Measurements from ENCODE around the gene VAT1. TPM values are rescaled to one million over a fixed set of nuclear protein-coding genes. Genes with fewer than 3 reads are reported as not detected.

The VAT1 gene
- polyA plus RNA-seq (2011; rRNA removed) (228 and 236 TPM in 2 replicates), polyA minus RNA-seq (2011; rRNA and poly(A)+ RNA removed) (413 and 536 TPM in 2 replicates)

DNA sequence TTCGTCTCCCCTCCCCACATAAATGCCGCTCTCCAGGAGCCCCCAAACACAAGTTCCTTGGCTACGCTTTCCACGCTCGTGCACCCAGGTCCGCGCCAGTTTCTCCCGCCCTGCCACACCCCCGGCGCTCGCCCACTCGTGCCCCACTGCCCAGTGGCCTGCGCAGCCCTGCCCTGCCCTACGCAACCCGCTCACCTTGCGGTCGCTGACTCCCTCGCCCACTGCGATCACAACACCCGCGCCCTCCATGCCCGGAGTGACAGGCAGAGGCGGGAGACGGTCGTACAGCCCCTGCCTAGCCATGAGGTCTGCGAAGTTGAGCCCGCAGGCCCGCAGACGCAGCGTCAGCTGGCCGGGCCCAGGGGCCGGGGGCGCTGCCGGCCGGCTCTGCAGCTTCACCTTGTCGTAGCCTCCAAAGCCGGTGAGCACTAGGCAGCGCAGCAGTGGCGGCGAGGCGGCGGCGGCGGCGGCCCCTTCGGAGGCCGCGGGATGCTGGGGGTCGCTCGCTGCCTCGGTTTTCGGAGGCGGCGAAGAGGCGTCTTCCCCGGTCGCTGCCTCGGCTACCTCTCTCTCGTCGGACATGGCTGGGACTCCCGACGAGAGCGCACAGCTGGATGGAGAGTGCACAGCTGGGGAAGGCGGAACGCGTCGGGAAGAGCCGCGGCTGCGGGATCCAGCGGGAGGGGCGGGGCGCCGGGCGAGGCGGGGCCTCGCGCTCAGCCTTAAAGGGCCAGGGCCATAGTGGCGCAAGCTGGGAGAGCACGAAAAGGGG, at the start of gene VAT1:
Gene VAT1 (minus strand): TSS at position 645 of the 772 bp plus-strand sequence. CDS start 63 bp downstream, at position 582.
- H3K9me3 ChIP-seq (ENCODE audit: control insufficient read depth, insufficient read depth, low read length), result no peaks in the 10 kb centered on the region; the same call in 1 of the 2 replicates
- POLR2A ChIA-PET, result interaction anchor here (0.7 to 2.3 kb wide), 7 partner anchors 13 to 486 kb away, joined by 4 to 12 read pairs (median 6); partner anchors contain the start of genes IFI35, NBR1 and RPL27
- H3K4me3 ChIP-seq (ENCODE audit: low read depth, low read length), result peak within 1 kb of the TSS; percentile 97
- CTCF ChIA-PET, result interaction anchor here (0.6 kb wide), 1 partner anchor 188 kb away, joined by 5 read pairs; no protein-coding TSS in a partner anchor
- DNase-seq (ENCODE audit: low read depth, low spot score), result no peak
- TF ChIP-seq, protein P1, sequence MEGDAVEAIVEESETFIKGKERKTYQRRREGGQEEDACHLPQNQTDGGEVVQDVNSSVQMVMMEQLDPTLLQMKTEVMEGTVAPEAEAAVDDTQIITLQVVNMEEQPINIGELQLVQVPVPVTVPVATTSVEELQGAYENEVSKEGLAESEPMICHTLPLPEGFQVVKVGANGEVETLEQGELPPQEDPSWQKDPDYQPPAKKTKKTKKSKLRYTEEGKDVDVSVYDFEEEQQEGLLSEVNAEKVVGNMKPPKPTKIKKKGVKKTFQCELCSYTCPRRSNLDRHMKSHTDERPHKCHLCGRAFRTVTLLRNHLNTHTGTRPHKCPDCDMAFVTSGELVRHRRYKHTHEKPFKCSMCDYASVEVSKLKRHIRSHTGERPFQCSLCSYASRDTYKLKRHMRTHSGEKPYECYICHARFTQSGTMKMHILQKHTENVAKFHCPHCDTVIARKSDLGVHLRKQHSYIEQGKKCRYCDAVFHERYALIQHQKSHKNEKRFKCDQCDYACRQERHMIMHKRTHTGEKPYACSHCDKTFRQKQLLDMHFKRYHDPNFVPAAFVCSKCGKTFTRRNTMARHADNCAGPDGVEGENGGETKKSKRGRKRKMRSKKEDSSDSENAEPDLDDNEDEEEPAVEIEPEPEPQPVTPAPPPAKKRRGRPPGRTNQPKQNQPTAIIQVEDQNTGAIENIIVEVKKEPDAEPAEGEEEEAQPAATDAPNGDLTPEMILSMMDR (IDR thresholded peaks at IDR 0.05; ENCODE audit: low read depth, low read length), result no peak
- peak within 1 kb of the TSS; percentile 78 for H3K27ac ChIP-seq (ENCODE audit: low read depth, low read length)
- H3K27me3 ChIP-seq (ENCODE audit: control insufficient read depth, insufficient read depth, low read length), result peaks cover 3% of the 10 kb centered on the region

DNA sequence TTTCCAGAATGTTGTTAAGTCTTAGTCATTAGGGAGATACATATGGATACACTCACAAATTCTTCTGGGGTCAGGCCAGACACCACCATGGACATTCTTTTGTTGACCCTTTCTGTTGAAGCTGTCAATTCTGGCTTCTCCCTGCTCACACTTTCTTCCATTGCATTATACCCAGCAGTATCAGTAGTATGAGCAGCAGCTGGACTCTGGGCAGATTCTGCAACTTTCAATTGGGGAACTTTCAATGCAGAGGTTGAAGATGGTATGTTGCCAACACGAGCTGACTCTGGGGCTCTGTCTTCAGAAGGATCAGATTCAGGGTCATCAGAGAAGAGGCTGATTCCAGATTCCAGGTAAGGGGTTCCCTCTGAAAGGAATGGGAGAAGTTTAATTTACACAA, 48.7 kb upstream of the VAT1 start:
- POLR2A ChIA-PET, result no interaction called here

DNA sequence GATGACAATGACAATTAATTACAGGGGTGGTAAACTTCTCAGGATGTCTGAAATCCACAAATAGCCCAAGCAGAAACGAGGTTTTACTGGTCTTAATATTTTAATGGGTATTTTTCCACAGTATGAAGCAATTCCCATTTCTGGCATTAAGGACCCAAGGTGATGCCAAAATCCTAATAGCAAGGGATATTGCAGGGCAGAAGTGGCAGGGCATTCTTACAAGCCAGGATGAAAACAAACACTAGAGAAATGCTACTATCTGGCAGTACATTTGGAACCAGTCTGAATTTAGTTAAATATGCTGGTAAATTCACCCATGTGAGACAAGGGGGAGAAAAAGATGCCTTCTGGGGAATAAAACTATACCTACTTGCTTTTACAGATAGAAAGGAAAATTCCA, 48.1 kb upstream of the VAT1 start:
- Histone ChIP-seq H3K4me3 (ENCODE audit: low read depth, low read length) (no peak overlapping the region), H3K27ac (ENCODE audit: low read depth, low read length) (no peak overlapping the region), H3K27me3 (ENCODE audit: control insufficient read depth, insufficient read depth, low read length) (no peaks in the 10 kb centered on the region), H3K9me3 (ENCODE audit: control insufficient read depth, insufficient read depth, low read length) (no peaks in the 10 kb centered on the region)
- TF ChIP-seq, protein P1 (IDR thresholded peaks at IDR 0.05; ENCODE audit: low read depth, low read length), result no peak
- no peak for DNase-seq (ENCODE audit: low read depth, low spot score)
- POLR2A ChIA-PET, result no interaction called here
- CTCF ChIA-PET, result no interaction called here

More for the DNA sequence above, 48.7 kb upstream of the VAT1 start:
- no peak for DNase-seq (ENCODE audit: low read depth, low spot score)
- no peak overlapping the region for H3K27ac ChIP-seq (ENCODE audit: low read depth, low read length)
- H3K9me3 ChIP-seq (ENCODE audit: control insufficient read depth, insufficient read depth, low read length), result no peaks in the 10 kb centered on the region
- H3K27me3 ChIP-seq (ENCODE audit: control insufficient read depth, insufficient read depth, low read length), result no peaks in the 10 kb centered on the region
- CTCF ChIA-PET, result no interaction called here
- H3K4me3 ChIP-seq (ENCODE audit: low read depth, low read length), result no peak overlapping the region
- TF ChIP-seq, protein P1 (IDR thresholded peaks at IDR 0.05; ENCODE audit: low read depth, low read length), result no peak

DNA sequence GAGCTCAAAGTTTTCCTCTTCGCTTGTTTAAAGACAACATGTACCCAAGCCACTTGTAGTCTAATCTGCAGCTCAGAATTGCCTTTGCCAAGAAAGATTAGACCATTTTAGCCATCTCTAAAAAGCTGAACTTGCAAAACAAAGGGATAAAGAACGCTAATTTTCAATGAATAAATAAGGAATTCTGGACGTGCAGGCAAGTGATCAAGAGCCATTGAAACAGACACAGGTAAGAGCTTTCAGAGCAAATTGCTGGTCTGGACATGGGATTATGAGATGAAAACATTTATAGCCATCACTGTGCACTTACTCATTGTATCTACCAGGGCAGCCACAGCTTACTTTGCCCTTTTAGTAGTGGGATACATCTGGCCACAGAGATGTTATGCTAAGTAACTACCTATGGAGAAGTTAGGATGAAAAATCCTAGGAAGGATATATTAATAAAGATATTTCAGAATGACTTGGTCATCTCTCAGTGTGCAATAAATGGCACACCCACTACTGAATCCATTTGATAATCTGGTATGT, 47.2 kb upstream of the VAT1 start:
- ChIA-PET POLR2A (no interaction called here), CTCF (interaction anchor here (0.6 kb wide), 1 partner anchor 38 kb away, joined by 4 read pairs; no protein-coding TSS in a partner anchor)
- TF ChIP-seq, protein P1 (IDR thresholded peaks at IDR 0.05; ENCODE audit: low read depth, low read length), result no peak
- no peaks in the 10 kb centered on the region for H3K9me3 ChIP-seq (ENCODE audit: control insufficient read depth, insufficient read depth, low read length)
- no peaks in the 10 kb centered on the region for H3K27me3 ChIP-seq (ENCODE audit: control insufficient read depth, insufficient read depth, low read length)
- H3K4me3 ChIP-seq (ENCODE audit: low read depth, low read length), result no peak overlapping the region
- H3K27ac ChIP-seq (ENCODE audit: low read depth, low read length), result no peak overlapping the region
- no peak for DNase-seq (ENCODE audit: low read depth, low spot score)

Measured in AG04450 (cell line).